MCF 10A (cell line): Measurements from ENCODE around the gene CPNE8. TPM values are rescaled to one million over a fixed set of nuclear protein-coding genes. Genes with fewer than 3 reads are reported as not detected.

ENCODE experiments used
- BruUV-seq: library from RNA; stranded (reverse); fragments of 400-500 nt; replicated peaks from 2 replicates; lab custom pipeline; 2021; lab: Mats Ljungman, UMichigan
- CTCF ChIA-PET: fragments of 300-600 bp; sonication (Branson Sonifier 250); formaldehyde crosslinking; extraction: SDS; loops from one replicate; lab custom pipeline; 2021; ENCODE audit warnings: antibody characterized with exemption, inconsistent platforms; lab: Yijun Ruan, JAX
- POLR2A ChIA-PET: fragments of 300-600, 350-650 bp; sonication (Branson Sonifier 250); formaldehyde crosslinking; extraction: SDS; loops from one replicate; lab custom pipeline; 2020; ENCODE audit warnings: antibody characterized with exemption, inconsistent platforms; lab: Yijun Ruan, JAX
- DNase-seq: peaks from one replicate; pipeline ENCODE4 v3.0.0-alpha.2; 2018; ENCODE audit not compliant: unreplicated experiment
- H3K27ac Mint-ChIP-seq: one replicate; pipeline ENCODE4 v1.8.0; 2022; ENCODE audit warnings: mild to moderate bottlenecking, low read depth, mixed read lengths; ENCODE audit not compliant: unreplicated experiment
- H3K27me3 Mint-ChIP-seq: one replicate; pipeline ENCODE4 v1.8.0; 2022; ENCODE audit warnings: mixed read lengths; ENCODE audit not compliant: insufficient read depth, unreplicated experiment
- H3K36me3 Mint-ChIP-seq: one replicate; pipeline ENCODE4 v1.8.0; 2022; ENCODE audit warnings: mild to moderate bottlenecking, moderate library complexity, mixed read lengths; ENCODE audit not compliant: insufficient read depth, unreplicated experiment
- H3K4me1 Mint-ChIP-seq: one replicate; pipeline ENCODE4 v1.8.0; 2022; ENCODE audit warnings: mixed read lengths; ENCODE audit not compliant: insufficient read depth, unreplicated experiment
- H3K4me3 Mint-ChIP-seq: one replicate; pipeline ENCODE4 v1.8.0; 2022; ENCODE audit warnings: mild to moderate bottlenecking, moderate library complexity, mixed read lengths; ENCODE audit not compliant: unreplicated experiment
- H3K9me3 Mint-ChIP-seq: one replicate; pipeline ENCODE4 v1.8.0; 2022; ENCODE audit warnings: mixed read lengths; ENCODE audit not compliant: unreplicated experiment
- CTCF ChIP-seq: fragments of 200-600 bp; IDR thresholded peaks from one replicate; pipeline ENCODE4 v1.8.0; 2022; ENCODE audit warnings: antibody characterized with exemption, mild to moderate bottlenecking; ENCODE audit not compliant: unreplicated experiment
- intact Hi-C: fragments of 100-400 bp; cut with micrococcal nuclease; formaldehyde crosslinking; loops from 2 replicates; pipeline ENCODE4 v1.14.1; 2022
- total RNA-seq: library from RNA; stranded (reverse); gene quantifications from 2 replicates; pipeline ENCODE4 v1.2.3, GENCODE V29; 2022

Gene CPNE8
- total RNA-seq, 1 experiment from 2014 or later: 17.0 TPM

- no peaks in the 10 kb centered on the region for H3K27me3 Mint-ChIP-seq
- H3K4me3 Mint-ChIP-seq: no peak overlapping the region
- DNase-seq: no peak
- CTCF ChIA-PET: interaction anchor here (0.6 kb wide), 1 partner anchor 41 kb away, joined by 3 read pairs; no protein-coding TSS in a partner anchor
- POLR2A ChIA-PET: no interaction called here
- H3K36me3 Mint-ChIP-seq: no peaks in the 10 kb centered on the region
- no peaks in the 10 kb centered on the region for H3K4me1 Mint-ChIP-seq
- BruUV-seq: no TSS peak
- H3K9me3 Mint-ChIP-seq: no peaks in the 10 kb centered on the region
- intact Hi-C loops: no loop called here
- H3K27ac Mint-ChIP-seq: no peak overlapping the region
- TF ChIP-seq CTCF: no peak
Measured at GRCh38 chr12:38628288-38628687, 277.1 kb downstream of the CPNE8 start.

GRCh38 chr12:38625306-38625705 lies 280.1 kb downstream of the CPNE8 start:
- no peak for TF ChIP-seq CTCF
- Mint-ChIP-seq H3K36me3 (no peaks in the 10 kb centered on the region), H3K4me1 (no peaks in the 10 kb centered on the region), H3K27me3 (no peaks in the 10 kb centered on the region), H3K9me3 (no peaks in the 10 kb centered on the region), H3K27ac (no peak overlapping the region), H3K4me3 (no peak overlapping the region)
- DNase-seq: no peak
- intact Hi-C loops: no loop called here
- ChIA-PET POLR2A (no interaction called here), CTCF (interaction anchor here (0.7 kb wide), 2 partner anchors 227 to 291 kb away, joined by 3 to 4 read pairs; no protein-coding TSS in a partner anchor)
- no TSS peak for BruUV-seq

DNA sequence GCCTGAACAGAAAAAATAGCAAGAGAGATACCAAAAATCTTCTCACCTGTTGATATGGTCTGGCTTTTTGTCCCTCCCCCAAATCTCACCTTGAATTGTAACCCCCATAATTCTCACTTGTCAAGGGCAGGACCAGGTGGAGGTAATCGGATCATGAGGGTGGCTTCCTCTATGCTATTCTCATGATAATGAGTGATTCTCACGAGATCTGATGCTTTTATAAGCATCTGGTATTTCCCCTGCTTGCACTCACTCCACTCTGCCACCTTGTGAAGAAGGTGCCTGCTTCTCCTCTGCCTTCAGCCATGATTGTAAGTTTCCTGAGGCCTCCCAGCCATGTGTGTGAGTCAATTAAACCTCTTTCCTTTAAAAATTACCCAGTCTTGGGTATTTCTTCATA lies 291.2 kb downstream of the CPNE8 start:
- no peak for TF ChIP-seq CTCF
- DNase-seq: no peak
- CTCF ChIA-PET: no interaction called here
- no peak overlapping the region for H3K27ac Mint-ChIP-seq
- no TSS peak for BruUV-seq
- no peak overlapping the region for H3K4me3 Mint-ChIP-seq
- no peaks in the 10 kb centered on the region for H3K4me1 Mint-ChIP-seq
- H3K27me3 Mint-ChIP-seq: no peaks in the 10 kb centered on the region
- no peaks in the 10 kb centered on the region for H3K36me3 Mint-ChIP-seq
- H3K9me3 Mint-ChIP-seq: no peaks in the 10 kb centered on the region
- intact Hi-C loops: no loop called here
- POLR2A ChIA-PET: no interaction called here

DNA sequence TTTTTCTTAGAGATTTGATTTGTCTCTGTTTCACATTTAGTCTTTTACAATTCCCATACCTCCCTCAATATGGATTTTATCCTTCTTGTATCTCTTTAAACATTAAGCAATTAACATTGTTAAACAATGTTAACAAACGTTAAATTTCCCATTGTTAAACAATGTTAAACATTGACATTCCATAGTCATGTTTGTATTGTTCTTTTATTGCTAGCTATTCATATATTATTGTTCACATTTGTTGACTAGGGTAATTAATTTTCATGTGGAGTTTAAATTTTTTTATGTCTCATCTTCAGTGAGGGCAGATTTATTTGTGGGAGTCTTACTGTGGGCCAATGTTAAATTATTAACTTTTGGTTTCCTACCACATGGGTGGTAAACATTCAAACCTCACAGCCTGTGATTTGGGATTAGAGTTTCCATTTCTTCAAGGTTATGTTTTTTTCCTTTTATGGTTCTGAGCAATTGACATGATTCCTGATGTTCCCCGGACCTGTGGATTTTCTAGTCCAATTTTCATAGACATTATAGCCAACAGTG lies 294.5 kb downstream of the CPNE8 start:
- CTCF ChIA-PET: no interaction called here
- no peaks in the 10 kb centered on the region for H3K9me3 Mint-ChIP-seq

More for the DNA sequence above, 294.5 kb downstream of the CPNE8 start:
- Mint-ChIP-seq H3K4me1 (no peaks in the 10 kb centered on the region), H3K27ac (no peak overlapping the region), H3K27me3 (no peaks in the 10 kb centered on the region), H3K36me3 (no peaks in the 10 kb centered on the region), H3K4me3 (no peak overlapping the region)
- DNase-seq: no peak
- POLR2A ChIA-PET: no interaction called here
- intact Hi-C loops: no loop called here
- TF ChIP-seq CTCF: no peak
- BruUV-seq: no TSS peak
